ENCODE measurements around the gene ERBIN.
"Not testable (repeated sequence)": the region's sequence is repeated elsewhere in the genome, so short reads cannot be mapped to it uniquely, and the experiment has no call there.

DNA sequence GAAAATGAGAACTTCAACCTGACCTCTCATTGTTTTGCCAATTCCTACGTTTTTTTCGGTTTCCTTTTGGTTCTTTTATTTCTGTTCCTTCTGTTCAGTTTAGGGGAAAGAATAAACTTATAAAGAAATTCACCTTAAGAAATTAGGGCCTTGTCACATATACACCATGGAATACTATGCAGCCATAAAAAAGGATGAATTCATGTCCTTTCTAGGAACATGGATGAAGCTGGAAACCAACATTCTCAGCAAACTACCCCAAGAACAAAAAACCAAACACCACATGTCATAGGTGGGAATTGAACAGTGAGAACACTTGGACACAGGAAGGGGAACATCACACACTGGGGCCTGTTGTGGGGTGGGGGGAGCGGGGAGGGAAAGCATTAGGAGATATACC, 46.5 kb downstream of the ERBIN start:
- TF ChIP-seq EZH2 (IDR thresholded peaks at IDR 0.05; ENCODE audit: insufficient read depth, poor library complexity, severe bottlenecking); EZH2phosphoT487 (IDR thresholded peaks at IDR 0.05; ENCODE audit: insufficient read depth, low read depth): not testable (repeated sequence)

Data from GM23248 (cell line).